Bronchial epithelial cell (primary cell): ENCODE measurements around the gene HOXB3. TPM values are rescaled to one million over a fixed set of nuclear protein-coding genes. Genes with fewer than 3 reads are reported as not detected.
A peak's percentile ranks its signal among the peaks of the same experiment; 100 is the strongest.

ENCODE experiments used
- DNase-seq: peaks from one replicate; pipeline ENCODE4 v3.0.0-alpha.2; 2010; ENCODE audit warnings: low read depth
- FAIRE-seq: peaks from 2 replicates; lab custom pipeline; 2011; peaks lifted over from hg19 to GRCh38; lab: Jason Lieb, UNC
- H3K27me3 ChIP-seq: 2 replicates; pipeline ENCODE4 v1.5.1; 2011; ENCODE audit warnings: low read length; ENCODE audit not compliant: control insufficient read depth, insufficient read depth
- H3K36me3 ChIP-seq: 2 replicates; pipeline ENCODE4 v1.5.1; 2011; ENCODE audit warnings: low read length; ENCODE audit not compliant: control insufficient read depth, insufficient read depth
- H3K4me3 ChIP-seq: 2 replicates; pipeline ENCODE4 v1.5.1; 2011; ENCODE audit warnings: mild to moderate bottlenecking, low read depth, low read length, control low read depth
- total RNA-seq: library from RNA; depleted of rRNA; stranded (reverse); fragments of >200 nt; gene quantifications from 2 replicates; pipeline ENCODE4 v1.2.1, GENCODE V29; 2014
- TF ChIP-seq, protein P1 (sequence below): IDR thresholded peaks from 2 replicates; pipeline ENCODE4 v1.5.1; 2011; ENCODE audit warnings: mild to moderate bottlenecking, moderate library complexity, low read length, control low read depth, inconsistent platforms; ENCODE audit not compliant: insufficient read depth, severe bottlenecking

HOXB3 gene
- not detected in 2 replicates for total RNA-seq

GRCh38 chr17:48589831-48590606, at the start of gene HOXB3:
Gene HOXB3 (minus strand): TSS chr17:48590241. CDS start chr17:48552474, 37,767 bp downstream.
- TF ChIP-seq, protein P1, sequence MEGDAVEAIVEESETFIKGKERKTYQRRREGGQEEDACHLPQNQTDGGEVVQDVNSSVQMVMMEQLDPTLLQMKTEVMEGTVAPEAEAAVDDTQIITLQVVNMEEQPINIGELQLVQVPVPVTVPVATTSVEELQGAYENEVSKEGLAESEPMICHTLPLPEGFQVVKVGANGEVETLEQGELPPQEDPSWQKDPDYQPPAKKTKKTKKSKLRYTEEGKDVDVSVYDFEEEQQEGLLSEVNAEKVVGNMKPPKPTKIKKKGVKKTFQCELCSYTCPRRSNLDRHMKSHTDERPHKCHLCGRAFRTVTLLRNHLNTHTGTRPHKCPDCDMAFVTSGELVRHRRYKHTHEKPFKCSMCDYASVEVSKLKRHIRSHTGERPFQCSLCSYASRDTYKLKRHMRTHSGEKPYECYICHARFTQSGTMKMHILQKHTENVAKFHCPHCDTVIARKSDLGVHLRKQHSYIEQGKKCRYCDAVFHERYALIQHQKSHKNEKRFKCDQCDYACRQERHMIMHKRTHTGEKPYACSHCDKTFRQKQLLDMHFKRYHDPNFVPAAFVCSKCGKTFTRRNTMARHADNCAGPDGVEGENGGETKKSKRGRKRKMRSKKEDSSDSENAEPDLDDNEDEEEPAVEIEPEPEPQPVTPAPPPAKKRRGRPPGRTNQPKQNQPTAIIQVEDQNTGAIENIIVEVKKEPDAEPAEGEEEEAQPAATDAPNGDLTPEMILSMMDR: no peak
- Histone ChIP-seq H3K4me3 (no peak within 1 kb of the TSS), H3K27me3 (peaks cover 82% of the 10 kb centered on the region), H3K36me3 (no peaks in the 10 kb centered on the region)
- no peak for DNase-seq
- FAIRE-seq: no peak

GRCh38 chr17:48639136-48639535, 49.1 kb upstream of the HOXB3 start:
- Histone ChIP-seq H3K27me3 (peaks cover 82% of the 10 kb centered on the region), H3K36me3 (no peaks in the 10 kb centered on the region), H3K4me3 (no peak overlapping the region)
- no peak for DNase-seq
- TF ChIP-seq, protein P1: no peak
- peak; percentile 7 for FAIRE-seq

- no peaks in the 10 kb centered on the region for H3K36me3 ChIP-seq
- peaks cover 82% of the 10 kb centered on the region for H3K27me3 ChIP-seq
- H3K4me3 ChIP-seq: no peak overlapping the region
- TF ChIP-seq, protein P1: no peak
- no peak for FAIRE-seq
- peak; percentile 63 for DNase-seq
Observed at GRCh38 chr17:48637323-48638260, 47.6 kb upstream of the HOXB3 start.

- FAIRE-seq (no peak), DNase-seq (peak; percentile 10)
- no peaks in the 10 kb centered on the region for H3K36me3 ChIP-seq
- no peak overlapping the region for H3K4me3 ChIP-seq
- peaks cover 85% of the 10 kb centered on the region for H3K27me3 ChIP-seq
- TF ChIP-seq, protein P1: peak; percentile 51
Observed at GRCh38 chr17:48636177-48637018, 46.4 kb upstream of the HOXB3 start.

GRCh38 chr17:48634493-48635208, 44.6 kb upstream of the HOXB3 start:
- no peak for FAIRE-seq
- TF ChIP-seq, protein P1: no peak
- Histone ChIP-seq H3K4me3 (no peak overlapping the region), H3K36me3 (no peaks in the 10 kb centered on the region), H3K27me3 (peaks cover 88% of the 10 kb centered on the region)
- DNase-seq: no peak
